Astrocyte of the cerebellum (primary cell): ENCODE results near the gene DACH2.
A peak's percentile ranks its signal among the peaks of the same experiment; 100 is the strongest.
"Not testable (repeated sequence)": the region's sequence is repeated elsewhere in the genome, so short reads cannot be mapped to it uniquely, and the experiment has no call there.

Experiments
- DNase-seq: peaks from one replicate; pipeline ENCODE4 v3.0.0-alpha.2; 2011; ENCODE audit warnings: low read depth
- H3K4me3 ChIP-seq: 2 replicates; pipeline ENCODE4 v1.5.1; 2011; ENCODE audit warnings: mild to moderate bottlenecking, low read depth, low read length, moderate library complexity
- in situ Hi-C: cut with HindIII; loops from 2 replicates; pipeline ENCODE4 v1.10.0; 2017; ENCODE audit warnings: low sequenced_read_pairs
- TF ChIP-seq, protein P1 (sequence below): IDR thresholded peaks from 2 replicates; pipeline ENCODE4 v1.5.1; 2012; ENCODE audit warnings: low read length, low read depth, moderate library complexity, mild to moderate bottlenecking; ENCODE audit errors: missing control alignments

Gene DACH2

DNA sequence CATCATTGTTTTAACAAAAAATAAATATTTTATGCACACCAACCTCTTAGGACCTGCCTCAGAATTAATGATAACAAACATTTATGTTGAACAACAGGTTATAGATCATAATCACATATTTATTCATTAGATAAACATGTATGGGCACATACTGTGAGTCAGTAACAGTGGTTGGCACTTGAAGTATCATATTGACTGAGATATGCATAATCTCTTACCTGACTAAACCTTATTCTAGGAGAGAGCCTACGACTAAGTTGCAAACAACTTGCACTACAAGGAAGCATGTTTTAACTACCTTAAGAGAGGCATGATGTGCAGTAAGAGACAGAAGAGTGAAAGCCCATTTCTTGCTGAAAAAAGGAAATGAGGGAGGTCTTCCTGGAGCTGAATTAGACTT lies 6.5 kb upstream of the DACH2 start:
- H3K4me3 ChIP-seq: no peak overlapping the region
- in situ Hi-C loops: no loop called here
- TF ChIP-seq, protein P1, sequence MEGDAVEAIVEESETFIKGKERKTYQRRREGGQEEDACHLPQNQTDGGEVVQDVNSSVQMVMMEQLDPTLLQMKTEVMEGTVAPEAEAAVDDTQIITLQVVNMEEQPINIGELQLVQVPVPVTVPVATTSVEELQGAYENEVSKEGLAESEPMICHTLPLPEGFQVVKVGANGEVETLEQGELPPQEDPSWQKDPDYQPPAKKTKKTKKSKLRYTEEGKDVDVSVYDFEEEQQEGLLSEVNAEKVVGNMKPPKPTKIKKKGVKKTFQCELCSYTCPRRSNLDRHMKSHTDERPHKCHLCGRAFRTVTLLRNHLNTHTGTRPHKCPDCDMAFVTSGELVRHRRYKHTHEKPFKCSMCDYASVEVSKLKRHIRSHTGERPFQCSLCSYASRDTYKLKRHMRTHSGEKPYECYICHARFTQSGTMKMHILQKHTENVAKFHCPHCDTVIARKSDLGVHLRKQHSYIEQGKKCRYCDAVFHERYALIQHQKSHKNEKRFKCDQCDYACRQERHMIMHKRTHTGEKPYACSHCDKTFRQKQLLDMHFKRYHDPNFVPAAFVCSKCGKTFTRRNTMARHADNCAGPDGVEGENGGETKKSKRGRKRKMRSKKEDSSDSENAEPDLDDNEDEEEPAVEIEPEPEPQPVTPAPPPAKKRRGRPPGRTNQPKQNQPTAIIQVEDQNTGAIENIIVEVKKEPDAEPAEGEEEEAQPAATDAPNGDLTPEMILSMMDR: no peak
- DNase-seq: no peak

DNA sequence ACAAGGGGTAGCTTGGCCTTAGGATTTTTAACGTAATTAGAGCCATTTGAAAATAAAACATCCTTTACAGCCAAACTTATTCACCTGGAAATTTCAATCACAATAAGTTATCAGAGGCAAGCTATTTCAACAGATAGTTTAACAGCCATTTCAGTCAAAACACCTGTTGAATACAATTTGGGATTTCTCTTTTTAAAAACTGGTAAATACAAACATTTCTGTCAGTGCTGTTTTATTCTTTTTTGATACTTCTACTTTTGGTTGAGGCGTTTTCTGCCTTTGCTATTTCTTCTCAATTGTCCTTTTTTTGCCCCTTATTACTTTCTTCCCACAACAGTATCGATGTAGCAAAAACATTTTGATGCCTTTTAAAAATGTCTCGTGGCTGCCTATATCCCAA lies 2.1 kb upstream of the DACH2 start:
- no peak overlapping the region for H3K4me3 ChIP-seq
- in situ Hi-C loops: no loop called here
- TF ChIP-seq, protein P1: no peak
- DNase-seq: no peak

DNA sequence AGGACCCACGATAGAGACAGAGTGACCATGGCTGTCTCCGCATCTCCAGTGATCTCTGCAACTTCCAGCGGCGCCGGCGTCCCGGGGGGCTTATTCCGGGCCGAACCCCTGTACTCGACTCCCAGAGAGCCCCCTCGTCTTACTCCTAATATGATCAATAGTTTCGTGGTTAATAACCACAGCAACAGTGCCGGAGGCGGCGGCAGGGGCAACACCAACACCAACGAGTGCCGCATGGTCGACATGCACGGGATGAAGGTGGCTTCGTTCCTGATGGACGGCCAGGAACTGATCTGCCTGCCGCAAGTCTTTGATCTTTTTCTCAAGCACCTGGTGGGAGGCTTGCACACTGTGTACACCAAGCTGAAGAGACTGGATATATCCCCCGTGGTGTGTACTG lies 343 bp downstream of the DACH2 start:
- in situ Hi-C loops: no loop called here
- TF ChIP-seq, protein P1: no peak
- DNase-seq: no peak
- peak overlapping the region; percentile 53 for H3K4me3 ChIP-seq

DNA sequence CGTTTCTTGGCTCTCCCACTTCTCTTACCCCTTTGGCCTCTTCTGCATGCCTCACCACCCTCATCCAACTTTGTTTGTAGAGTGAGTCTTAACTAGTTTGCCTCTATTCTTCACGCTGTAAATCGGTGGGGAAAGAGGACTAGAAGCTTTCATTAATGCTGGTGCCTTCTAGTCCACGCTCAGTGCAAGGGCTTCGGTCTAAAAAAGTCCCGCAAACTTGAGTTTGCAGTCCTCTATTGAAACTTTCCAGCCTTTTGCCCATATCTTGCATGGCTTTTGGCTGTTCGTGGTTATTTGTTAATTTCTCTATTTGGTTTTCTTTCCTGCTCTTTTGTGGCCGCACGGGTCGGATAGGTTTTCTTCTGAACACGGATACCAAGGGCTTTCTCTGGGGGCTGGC lies 868 bp downstream of the DACH2 start:
- TF ChIP-seq, protein P1: no peak
- no peak for DNase-seq
- peak overlapping the region; percentile 53 for H3K4me3 ChIP-seq
- in situ Hi-C loops: no loop called here

DNA sequence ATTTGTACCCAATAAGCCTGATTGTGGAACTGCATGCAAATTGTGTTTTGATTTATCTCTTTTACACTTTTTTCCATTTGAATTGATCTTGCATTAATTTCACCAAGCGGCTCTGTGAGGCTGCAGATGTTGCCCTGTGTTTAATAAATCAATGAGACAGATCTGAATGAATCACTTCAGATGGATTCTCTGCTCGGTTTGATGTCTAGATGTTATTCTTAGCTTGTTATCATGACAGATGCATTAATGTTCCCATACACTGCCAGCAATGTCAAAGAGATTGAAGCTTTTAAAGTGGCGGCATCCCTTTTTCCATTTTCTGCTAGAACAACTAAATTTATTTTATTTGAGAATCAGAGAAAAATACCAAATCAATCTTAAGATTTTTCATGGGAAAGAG lies 6.3 kb downstream of the DACH2 start:
- TF ChIP-seq, protein P1: no peak
- DNase-seq: no peak
- in situ Hi-C loops: no loop called here
- no peak overlapping the region for H3K4me3 ChIP-seq

DNA sequence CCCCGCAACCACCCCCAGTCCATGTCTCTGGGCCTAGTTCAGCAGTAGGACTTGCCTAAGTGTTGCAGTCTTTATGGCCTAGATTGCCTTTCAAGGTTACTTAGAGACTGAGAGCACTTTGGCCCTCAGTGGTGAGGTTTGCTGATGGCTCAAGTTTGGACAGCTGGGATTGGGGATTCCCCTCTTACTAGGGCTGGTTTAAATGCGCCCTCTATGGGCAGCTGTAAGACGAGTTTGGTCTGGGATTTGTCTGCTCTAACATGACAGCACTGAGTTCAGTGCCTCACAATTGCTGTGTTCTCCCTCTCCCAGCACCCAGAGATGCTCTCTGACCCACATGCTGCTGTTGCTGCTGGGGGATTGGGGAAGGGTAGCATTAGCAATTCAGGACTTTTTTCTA lies 23.1 kb downstream of the DACH2 start:
- H3K4me3 ChIP-seq: no peak overlapping the region
- in situ Hi-C loops: no loop called here
- TF ChIP-seq, protein P1: peak; percentile 20
- peak; percentile 2 for DNase-seq

DNA sequence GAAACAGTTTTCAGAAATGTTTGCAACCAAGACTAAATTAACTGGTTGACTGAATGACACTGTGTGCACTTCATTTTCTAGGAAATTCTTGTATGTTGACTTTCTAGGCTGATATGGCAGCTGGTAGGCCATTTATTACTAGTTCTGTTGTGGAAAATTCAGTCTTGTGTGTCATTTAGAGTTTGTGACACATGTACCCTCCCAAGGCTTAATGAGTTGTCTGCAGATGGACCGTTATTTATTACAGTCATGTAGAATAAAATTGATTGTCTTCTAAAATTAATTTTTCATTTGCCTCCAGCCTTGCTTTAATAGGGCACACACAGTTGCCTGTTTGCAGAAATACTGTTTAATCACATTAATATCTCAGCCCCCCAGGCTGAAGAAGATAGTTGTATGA lies 30.7 kb downstream of the DACH2 start:
- no peak overlapping the region for H3K4me3 ChIP-seq
- in situ Hi-C loops: no loop called here
- TF ChIP-seq, protein P1: no peak
- DNase-seq: no peak

DNA sequence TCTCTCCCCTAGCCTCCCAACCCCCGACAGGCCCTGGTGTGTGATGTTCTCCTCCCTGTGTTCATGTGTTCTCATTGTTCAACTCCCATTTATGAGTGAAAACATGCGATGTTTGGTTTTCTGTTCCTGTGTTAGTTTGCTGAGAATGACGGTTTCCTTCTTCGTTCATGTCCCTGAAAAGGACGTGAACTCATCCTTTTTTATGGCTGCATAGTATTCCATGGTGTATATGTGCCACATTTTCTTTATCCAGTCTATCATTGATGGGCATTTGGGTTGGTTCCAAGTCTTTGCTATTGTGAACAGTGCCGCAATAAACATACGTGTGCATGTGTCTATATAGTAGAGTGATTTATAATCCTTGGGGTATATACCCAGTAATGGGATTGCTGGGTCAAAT lies 33.1 kb downstream of the DACH2 start:
- in situ Hi-C loops, H3K4me3 ChIP-seq, DNase-seq: not testable (repeated sequence)
